ENCODE results near the gene TEDC2. TPM values are rescaled to one million over a fixed set of nuclear protein-coding genes. Genes with fewer than 3 reads are reported as not detected.
A peak's percentile ranks its signal among the peaks of the same experiment; 100 is the strongest.

Gene TEDC2
- total RNA-seq, 4 donors from 2014 or later = 1.4 to 13.2 (median 3.7) TPM

- no peak for DNase-seq
- Histone ChIP-seq H3K4me3 (peak overlapping the region in 1 of 4 donors; percentile 6), H3K27me3 (no peaks in the 10 kb centered on the region), H3K4me1 (peaks cover 0 to 21% (median 5%) of the 10 kb centered on the region in 4 donors), H3K9me3 (no peaks in the 10 kb centered on the region), H3K27ac (peak overlapping the region in 1 of 4 donors; percentile 48), H3K36me3 (no peaks in the 10 kb centered on the region)
- TF ChIP-seq POLR2A (IDR thresholded peaks at IDR 0.05) (no peak), CTCF (IDR thresholded peaks at IDR 0.05) (no peak)
Observed at GRCh38 chr16:2482708-2483534, 23.0 kb downstream of the TEDC2 start.

GRCh38 chr16:2483939-2484897 lies 24.3 kb downstream of the TEDC2 start:
- no peak overlapping the region for H3K4me3 ChIP-seq
- peaks cover 0 to 21% (median 5%) of the 10 kb centered on the region in 4 donors for H3K4me1 ChIP-seq
- no peaks in the 10 kb centered on the region for H3K9me3 ChIP-seq
- no peaks in the 10 kb centered on the region for H3K27me3 ChIP-seq
- H3K27ac ChIP-seq = no peak overlapping the region
- no peak for DNase-seq
- no peaks in the 10 kb centered on the region for H3K36me3 ChIP-seq
- TF ChIP-seq POLR2A (IDR thresholded peaks at IDR 0.05) = no peak
- TF ChIP-seq CTCF (IDR thresholded peaks at IDR 0.05) = no peak

- Histone ChIP-seq H3K4me3 (no peak overlapping the region), H3K4me1 (peaks cover 0 to 21% (median 5%) of the 10 kb centered on the region in 4 donors), H3K36me3 (no peaks in the 10 kb centered on the region), H3K27ac (no peak overlapping the region), H3K9me3 (no peaks in the 10 kb centered on the region), H3K27me3 (no peaks in the 10 kb centered on the region)
- DNase-seq = no peak
- TF ChIP-seq CTCF (IDR thresholded peaks at IDR 0.05) = no peak
- no peak for TF ChIP-seq POLR2A (IDR thresholded peaks at IDR 0.05)
Observed at GRCh38 chr16:2484898-2485508, 25.1 kb downstream of the TEDC2 start.

- peaks cover 0 to 16% (median 5%) of the 10 kb centered on the region in 4 donors for H3K4me1 ChIP-seq
- no peak overlapping the region for H3K4me3 ChIP-seq
- no peak for DNase-seq
Observed at GRCh38 chr16:2485811-2486507, 26.1 kb downstream of the TEDC2 start.

More at GRCh38 chr16:2485811-2486507, 26.1 kb downstream of the TEDC2 start:
- TF ChIP-seq CTCF (IDR thresholded peaks at IDR 0.05) = no peak
- no peak for TF ChIP-seq POLR2A (IDR thresholded peaks at IDR 0.05)
- Histone ChIP-seq H3K9me3 (no peaks in the 10 kb centered on the region), H3K27me3 (no peaks in the 10 kb centered on the region), H3K36me3 (no peaks in the 10 kb centered on the region), H3K27ac (no peak overlapping the region)
